Thymus (tissue), 11 donors: ENCODE measurements around the gene SPSB1. TPM values are rescaled to one million over a fixed set of nuclear protein-coding genes. Genes with fewer than 3 reads are reported as not detected.

Experiments used
- DNase-seq, 9 donors: peaks; one replicate each; pipeline ENCODE4 v3.0.0-alpha.2; 2013; ENCODE audit warnings: low spot score in 9 of 9, low read depth in 6 of 9, missing footprints in 1 of 9
- H3K27ac ChIP-seq, 2 donors: one replicate each; pipeline ENCODE4 v1.5.1; 2013; ENCODE audit warnings: control low read depth in 1 of 2, low read depth in 1 of 2, low read length in 1 of 2, mild to moderate bottlenecking in 1 of 2, moderate library complexity in 1 of 2
- H3K27me3 ChIP-seq, 2 donors: one replicate each; pipeline ENCODE4 v1.5.1; 2013; ENCODE audit warnings: low read length in 1 of 2; ENCODE audit not compliant: control insufficient read depth in 2 of 2, insufficient read depth in 1 of 2
- H3K36me3 ChIP-seq, 2 donors: one replicate each; pipeline ENCODE4 v1.5.1; 2013; ENCODE audit warnings: low read length in 1 of 2, mild to moderate bottlenecking in 1 of 2, moderate library complexity in 1 of 2; ENCODE audit not compliant: control insufficient read depth in 2 of 2, insufficient read depth in 2 of 2
- H3K4me1 ChIP-seq, 2 donors: one replicate each; pipeline ENCODE4 v1.5.1; 2013; ENCODE audit warnings: low read length in 2 of 2; ENCODE audit not compliant: control insufficient read depth in 2 of 2, insufficient read depth in 2 of 2
- H3K4me3 ChIP-seq, 2 donors: one replicate each; pipeline ENCODE4 v1.5.1; 2013; ENCODE audit warnings: low read length in 2 of 2, control low read depth in 1 of 2, mild to moderate bottlenecking in 1 of 2
- H3K9me3 ChIP-seq, 2 donors: one replicate each; pipeline ENCODE4 v1.5.1; 2013; ENCODE audit warnings: low read length in 1 of 2, mild to moderate bottlenecking in 1 of 2; ENCODE audit not compliant: control insufficient read depth in 2 of 2, insufficient read depth in 1 of 2
- WGBS: extraction: QIAGEN DNeasy Blood & Tissue Kit; methylation state at CpG from one replicate; pipeline ENCODE4 v1.1.7; 2013; 5-methylcytosine and 5-hydroxymethylcytosine counted together
- polyA plus RNA-seq: library from polyadenylated mRNA; stranded (reverse); fragments of 200-250 nt; gene quantifications from one replicate; pipeline ENCODE4 v1.2.3, GENCODE V29; 2013
- total RNA-seq: library from RNA; stranded (reverse); fragments of 120-200 nt; gene quantifications from one replicate; pipeline ENCODE4 v1.2.4, GENCODE V29; 2013
- donor health status: healthy.

SPSB1 gene
- total and polyA plus RNA-seq, 2 donors = 12.8 to 12.9 TPM

DNA sequence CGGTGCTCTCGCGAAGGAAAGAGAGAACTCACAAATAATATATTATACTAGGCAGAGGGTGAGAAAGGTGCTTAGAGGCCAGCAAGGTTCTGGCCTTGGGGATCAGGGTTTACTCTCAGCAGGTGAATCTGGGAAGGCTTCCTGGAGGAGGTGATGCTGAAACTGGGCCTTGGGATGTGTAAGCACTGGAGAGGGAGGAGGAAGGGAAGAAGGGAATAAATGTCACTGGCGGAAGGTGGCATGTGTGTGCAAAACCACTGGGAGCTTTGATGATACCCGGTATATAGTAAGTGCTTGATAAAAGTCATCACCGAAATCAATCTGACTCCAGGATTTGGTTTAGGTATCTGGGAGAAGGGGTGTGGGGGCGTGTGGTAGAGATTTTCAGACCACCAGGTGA lies 24.4 kb downstream of the SPSB1 start:
- Histone ChIP-seq H3K27ac (no peak overlapping the region), H3K4me1 (peaks cover 15 to 33% of the 10 kb centered on the region in 2 donors), H3K4me3 (no peak overlapping the region), H3K36me3 (no peaks in the 10 kb centered on the region), H3K27me3 (no peaks in the 10 kb centered on the region), H3K9me3 (peaks cover 0 to 6% of the 10 kb centered on the region in 2 donors)
- WGBS = 88% methylated on average over 7 of the region's 7 CpGs
- no peak for DNase-seq

DNA sequence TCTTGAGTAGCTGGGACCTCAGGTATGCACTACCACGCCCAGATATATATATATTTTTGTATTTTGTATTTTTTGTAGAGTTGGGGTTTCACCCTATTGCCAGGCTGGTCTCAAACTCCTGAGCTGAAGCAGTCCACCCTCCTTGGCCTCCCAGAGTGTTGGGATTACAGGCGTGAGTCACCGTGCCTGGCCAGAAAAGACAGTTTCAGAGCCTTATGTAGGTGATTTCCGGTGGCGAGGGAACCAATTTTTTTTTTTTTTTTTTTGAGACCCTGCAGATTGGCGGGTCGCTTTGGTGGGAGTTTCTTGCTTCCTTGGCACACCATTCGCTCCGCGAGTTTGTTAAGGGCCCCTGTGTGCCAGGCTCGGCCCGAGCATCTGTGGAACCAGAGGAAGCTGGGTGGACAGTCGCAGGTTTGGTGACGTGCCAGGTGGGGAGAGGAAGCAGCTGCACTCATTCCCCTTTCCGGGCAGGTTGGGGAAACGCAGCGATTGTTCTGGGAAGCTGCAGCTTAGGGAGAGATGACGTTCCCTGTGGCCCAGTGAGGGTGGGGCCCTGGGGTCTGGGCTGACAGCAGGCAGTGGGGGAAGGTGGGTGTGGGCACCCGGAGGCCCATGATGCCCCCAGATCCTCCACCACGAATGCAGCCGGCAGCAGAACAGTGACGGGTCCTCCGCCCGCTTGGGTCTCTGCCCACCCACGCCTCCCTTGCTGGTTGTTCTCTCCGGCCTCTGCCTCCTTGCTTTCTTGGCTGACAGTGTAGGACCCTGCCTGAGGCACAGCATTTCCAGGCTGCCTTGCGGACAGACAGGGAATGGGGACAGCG lies 25.1 kb downstream of the SPSB1 start:
- Histone ChIP-seq H3K9me3 (peaks cover 0 to 6% of the 10 kb centered on the region in 2 donors), H3K4me1 (peaks cover 15 to 33% of the 10 kb centered on the region in 2 donors), H3K4me3 (no peak overlapping the region), H3K36me3 (no peaks in the 10 kb centered on the region), H3K27me3 (no peaks in the 10 kb centered on the region), H3K27ac (no peak overlapping the region)
- DNase-seq = no peak
- whole genome bisulfite sequencing = 37% methylated on average over 28 of the region's 28 CpGs

DNA sequence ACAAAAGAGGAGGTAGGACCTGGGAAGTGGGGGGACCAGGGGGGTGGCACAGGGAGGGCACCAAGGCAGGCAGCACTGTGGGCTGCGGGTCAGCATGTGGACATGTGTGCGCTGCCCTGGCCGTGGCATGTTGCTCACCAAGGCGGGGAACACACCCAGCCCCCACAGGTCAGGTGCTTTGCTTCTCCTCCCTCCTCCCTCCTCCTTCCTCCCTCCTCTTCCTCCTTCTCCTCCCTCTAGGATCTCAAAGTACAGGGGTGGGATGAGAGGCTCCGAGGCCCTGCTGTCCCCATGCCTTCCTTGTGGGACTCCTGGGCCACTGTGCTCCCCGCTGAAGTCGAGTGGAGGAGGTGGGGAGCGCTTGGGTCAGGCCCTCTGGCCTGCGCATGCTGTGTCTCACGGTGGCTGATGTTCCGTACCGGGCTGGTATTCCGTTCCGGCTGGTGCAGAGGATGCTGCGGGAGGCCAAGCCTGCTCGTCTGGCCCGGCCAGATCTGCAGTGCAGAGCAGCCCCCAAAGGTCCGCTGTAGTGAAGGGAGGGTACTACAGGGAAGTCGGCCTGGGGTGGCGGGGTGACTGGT lies 26.6 kb downstream of the SPSB1 start:
- WGBS = 92% methylated on average over 20 of the region's 20 CpGs
- peaks cover 0 to 6% of the 10 kb centered on the region in 2 donors for H3K9me3 ChIP-seq
- no peak for DNase-seq
- no peaks in the 10 kb centered on the region for H3K27me3 ChIP-seq
- H3K4me3 ChIP-seq = no peak overlapping the region
- H3K27ac ChIP-seq = no peak overlapping the region
- no peaks in the 10 kb centered on the region for H3K36me3 ChIP-seq
- H3K4me1 ChIP-seq = peaks cover 15 to 33% of the 10 kb centered on the region in 2 donors

DNA sequence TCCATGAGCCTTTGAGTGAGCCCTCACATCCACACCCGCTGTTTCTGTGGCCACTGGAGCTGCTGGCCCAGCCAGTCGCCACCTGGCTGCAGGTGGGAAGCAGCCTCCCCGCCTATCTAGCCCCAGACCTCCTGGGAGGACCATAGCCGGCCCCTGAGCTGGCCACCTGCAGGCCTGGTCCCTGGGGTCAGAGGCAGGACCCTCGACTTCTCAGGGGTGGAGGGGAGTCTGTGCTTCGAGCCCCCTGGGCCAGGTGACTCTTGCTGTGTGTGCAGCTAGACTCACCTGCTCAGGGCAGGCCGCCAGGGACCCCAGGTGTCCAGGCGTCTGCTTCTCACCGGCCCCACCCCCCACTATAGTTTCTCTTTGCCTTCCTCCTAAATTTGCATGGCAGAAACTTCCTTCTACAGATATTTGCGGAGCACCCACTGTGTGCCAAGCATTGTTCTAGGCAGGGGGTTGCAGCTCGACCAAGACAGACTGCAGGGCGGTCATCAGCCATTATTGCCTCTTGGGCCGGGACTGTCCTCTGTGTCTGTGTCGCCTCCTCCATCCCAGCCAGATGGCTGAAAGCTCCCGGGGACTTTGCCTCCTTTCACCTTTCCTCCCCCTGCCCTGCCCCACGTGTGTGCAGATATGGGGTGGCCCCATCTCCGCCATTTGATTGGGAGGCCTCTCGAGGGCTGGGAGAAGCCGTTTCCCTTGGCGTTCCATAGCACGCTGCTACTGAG lies 27.3 kb downstream of the SPSB1 start:
- H3K27me3 ChIP-seq = no peaks in the 10 kb centered on the region
- no peaks in the 10 kb centered on the region for H3K36me3 ChIP-seq
- H3K9me3 ChIP-seq = peaks cover 0 to 5% of the 10 kb centered on the region in 2 donors
- peaks cover 15 to 29% of the 10 kb centered on the region in 2 donors for H3K4me1 ChIP-seq
- DNase-seq = no peak
- no peak overlapping the region for H3K4me3 ChIP-seq
- no peak overlapping the region for H3K27ac ChIP-seq
- 92% methylated on average over 21 of the region's 21 CpGs for WGBS

DNA sequence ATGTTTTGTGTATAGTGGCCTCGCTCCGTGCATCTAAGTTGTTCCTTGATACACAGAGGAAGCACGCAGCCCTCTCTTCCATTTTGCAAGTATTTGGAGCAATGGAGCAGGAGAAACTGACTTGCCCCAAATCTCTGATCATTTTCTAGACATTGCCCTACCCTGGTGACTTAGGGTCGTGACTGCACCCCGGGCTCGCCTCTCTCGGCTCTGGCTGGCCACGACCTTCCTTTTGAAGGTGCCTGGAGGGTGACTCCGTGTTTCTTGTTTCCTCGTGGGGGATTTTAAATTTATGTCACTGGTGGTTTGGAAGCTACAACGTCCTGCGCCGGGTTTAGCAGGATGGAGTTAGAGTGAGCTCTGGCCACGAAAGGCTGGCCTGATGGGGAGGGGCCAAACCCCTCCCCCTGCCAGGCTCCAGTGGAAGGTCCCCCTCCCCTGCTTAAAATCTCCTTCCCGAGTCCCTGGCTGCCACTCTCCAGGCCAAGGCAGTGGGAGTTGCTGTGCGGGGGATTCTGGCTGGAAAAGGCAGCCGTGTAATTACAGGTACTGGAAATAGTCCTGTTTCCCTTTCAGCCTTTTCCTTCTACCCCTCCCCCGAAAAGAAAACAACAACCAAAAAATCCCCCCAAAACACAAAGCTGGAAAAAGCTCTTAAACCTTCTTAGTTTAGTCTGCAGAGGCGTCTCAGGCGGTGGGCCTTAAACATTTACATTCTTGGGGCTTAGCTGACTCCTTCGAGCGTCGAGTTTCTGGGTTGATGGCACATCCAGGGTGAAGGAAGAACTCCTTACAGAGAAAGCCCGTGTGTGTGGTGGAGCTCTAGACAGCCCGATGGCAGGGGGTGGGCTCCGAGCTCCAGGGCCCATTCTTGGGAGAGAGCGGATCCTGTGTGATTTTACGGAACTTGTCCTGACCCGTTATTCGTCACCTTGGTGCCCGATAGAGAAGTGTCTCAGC lies 28.1 kb downstream of the SPSB1 start:
- Histone ChIP-seq H3K36me3 (no peaks in the 10 kb centered on the region), H3K4me3 (no peak overlapping the region), H3K27me3 (no peaks in the 10 kb centered on the region), H3K9me3 (no peaks in the 10 kb centered on the region), H3K4me1 (peaks cover 9 to 22% of the 10 kb centered on the region in 2 donors), H3K27ac (no peak overlapping the region)
- no peak for DNase-seq
- WGBS = 82% methylated on average over 31 of the region's 31 CpGs

DNA sequence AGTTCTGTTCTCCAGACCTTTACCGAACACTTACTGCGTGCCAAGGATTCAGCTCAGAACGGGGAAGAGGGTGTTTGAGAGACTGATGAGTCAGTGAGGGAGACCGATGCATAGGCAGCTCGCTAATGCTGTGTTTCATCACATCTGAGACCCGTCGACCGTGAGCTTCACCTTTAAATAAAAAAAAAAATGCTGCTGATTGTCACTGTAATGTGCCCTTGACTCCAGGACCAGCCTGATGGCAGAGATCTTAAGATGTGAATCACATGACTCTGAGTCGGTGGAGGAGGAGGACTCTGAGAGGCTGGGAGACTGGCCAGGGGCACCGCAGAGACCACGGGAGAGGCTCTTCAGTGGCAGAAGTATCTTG lies 28.8 kb downstream of the SPSB1 start:
- H3K4me3 ChIP-seq = no peak overlapping the region
- H3K4me1 ChIP-seq = peaks cover 7 to 22% of the 10 kb centered on the region in 2 donors
- no peaks in the 10 kb centered on the region for H3K9me3 ChIP-seq
- no peak overlapping the region for H3K27ac ChIP-seq
- no peaks in the 10 kb centered on the region for H3K36me3 ChIP-seq
- WGBS = 86% methylated on average over 11 of the region's 11 CpGs
- DNase-seq = no peak
- no peaks in the 10 kb centered on the region for H3K27me3 ChIP-seq

DNA sequence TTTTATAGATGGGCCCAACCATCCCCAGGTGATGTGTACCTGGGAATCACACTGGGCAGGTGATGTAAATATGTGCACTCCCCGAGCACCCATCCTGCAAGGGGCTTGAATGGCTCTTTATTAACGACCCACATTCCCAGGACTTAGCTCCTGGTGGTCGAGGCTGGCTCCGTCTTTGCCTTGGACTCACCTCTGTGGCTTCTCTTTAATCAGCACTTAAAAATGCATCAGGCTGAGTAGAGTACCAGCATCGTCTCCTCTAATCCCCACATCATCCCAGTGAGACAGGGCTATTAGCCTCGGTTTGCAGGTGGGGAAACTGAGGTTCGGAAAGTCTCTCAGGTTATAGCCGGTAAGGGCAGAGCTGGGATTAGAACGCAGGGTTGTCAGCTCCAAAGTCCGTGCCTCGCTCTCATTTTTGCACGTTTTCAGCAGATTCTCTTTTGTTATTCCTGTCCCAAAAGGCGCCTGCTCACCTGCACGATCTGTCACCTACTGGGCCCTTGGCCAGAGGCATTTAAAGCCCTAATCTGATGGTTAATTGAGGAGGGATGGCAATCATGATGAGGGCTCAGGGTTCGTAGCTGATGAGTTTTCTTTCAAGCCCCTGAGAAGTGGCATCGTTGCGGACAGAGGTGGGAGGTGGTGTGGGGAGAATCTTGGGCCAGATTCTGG lies 29.4 kb downstream of the SPSB1 start:
- no peak for DNase-seq
- Histone ChIP-seq H3K4me3 (no peak overlapping the region), H3K4me1 (peaks cover 7 to 23% of the 10 kb centered on the region in 2 donors), H3K27me3 (no peaks in the 10 kb centered on the region), H3K36me3 (no peaks in the 10 kb centered on the region), H3K27ac (no peak overlapping the region), H3K9me3 (no peaks in the 10 kb centered on the region)
- WGBS = 96% methylated on average over 17 of the region's 17 CpGs

DNA sequence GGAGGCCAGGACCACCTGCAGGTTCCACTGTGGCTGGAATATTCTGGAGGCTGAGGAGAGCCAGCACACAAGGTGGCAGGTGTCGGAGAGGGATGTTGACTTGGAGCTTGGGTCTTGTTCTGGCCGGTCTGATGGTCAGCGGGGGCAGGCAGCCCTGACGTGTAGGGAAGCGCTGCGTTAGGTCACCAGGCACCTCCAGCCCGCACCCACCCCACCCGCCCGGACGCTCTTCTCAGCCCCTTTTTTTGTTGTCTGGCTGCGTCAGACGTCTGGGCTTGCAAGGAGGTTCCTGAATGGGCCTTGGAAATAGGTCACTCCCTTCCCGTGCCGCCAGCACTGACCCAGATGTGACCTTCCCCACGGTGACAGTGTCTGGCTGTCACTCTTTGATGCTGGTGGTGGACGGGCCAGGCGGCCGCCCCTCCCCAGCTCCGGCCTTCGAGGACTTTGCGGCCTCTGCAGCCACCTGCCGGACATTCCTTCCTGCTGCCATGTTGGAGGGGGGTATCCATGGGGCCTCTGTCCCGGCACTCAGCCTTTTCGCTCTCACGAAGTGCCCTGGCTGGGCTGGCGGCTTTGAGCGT lies 30.1 kb downstream of the SPSB1 start:
- Histone ChIP-seq H3K4me3 (no peak overlapping the region), H3K9me3 (no peaks in the 10 kb centered on the region), H3K27ac (no peak overlapping the region), H3K27me3 (no peaks in the 10 kb centered on the region), H3K4me1 (peaks cover 4 to 20% of the 10 kb centered on the region in 2 donors), H3K36me3 (no peaks in the 10 kb centered on the region)
- WGBS = 95% methylated on average over 27 of the region's 27 CpGs
- no peak for DNase-seq
